Epithelial cell of proximal tubule (primary cell): Measurements from ENCODE around the gene FRS3. TPM values are rescaled to one million over a fixed set of nuclear protein-coding genes. Genes with fewer than 3 reads are reported as not detected.

ENCODE experiments used
- DNase-seq: peaks from one replicate; pipeline ENCODE4 v3.0.0-alpha.2; 2011; ENCODE audit warnings: low read depth
- H3K4me3 ChIP-seq: 2 replicates; pipeline ENCODE4 v1.5.1; 2011; ENCODE audit warnings: low read depth, mild to moderate bottlenecking, low read length
- total RNA-seq: library from RNA; depleted of rRNA; stranded (reverse); fragments of >200 nt; gene quantifications from 2 replicates; pipeline ENCODE4 v1.2.3, GENCODE V29; 2015
- TF ChIP-seq, protein P1 (sequence below): conservative IDR thresholded peaks from 2 replicates; pipeline ENCODE4 v1.5.1; 2012; ENCODE audit warnings: low read depth, mild to moderate bottlenecking, low read length

The FRS3 gene
- total RNA-seq, 1 donor from 2014 or later = 6.1 TPM

DNA sequence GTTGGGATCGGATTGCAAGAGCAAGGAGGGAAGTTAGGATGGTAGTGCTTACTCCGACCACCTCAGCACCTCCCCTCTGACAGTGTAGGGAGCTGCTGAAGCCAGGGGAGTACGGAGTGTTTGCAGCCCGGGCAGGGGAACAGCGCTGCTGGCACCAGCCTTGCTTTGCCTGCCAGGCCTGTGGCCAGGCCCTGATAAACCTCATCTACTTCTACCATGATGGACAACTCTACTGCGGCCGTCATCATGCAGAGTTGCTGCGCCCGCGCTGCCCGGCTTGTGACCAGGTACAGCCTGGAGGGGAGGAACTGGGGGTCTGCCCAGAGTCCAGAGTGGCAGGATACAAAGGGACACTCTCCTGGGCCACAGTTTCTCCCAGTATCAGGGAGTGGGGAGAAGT is 5.6 kb upstream of the FRS3 start:
- TF ChIP-seq, protein P1, sequence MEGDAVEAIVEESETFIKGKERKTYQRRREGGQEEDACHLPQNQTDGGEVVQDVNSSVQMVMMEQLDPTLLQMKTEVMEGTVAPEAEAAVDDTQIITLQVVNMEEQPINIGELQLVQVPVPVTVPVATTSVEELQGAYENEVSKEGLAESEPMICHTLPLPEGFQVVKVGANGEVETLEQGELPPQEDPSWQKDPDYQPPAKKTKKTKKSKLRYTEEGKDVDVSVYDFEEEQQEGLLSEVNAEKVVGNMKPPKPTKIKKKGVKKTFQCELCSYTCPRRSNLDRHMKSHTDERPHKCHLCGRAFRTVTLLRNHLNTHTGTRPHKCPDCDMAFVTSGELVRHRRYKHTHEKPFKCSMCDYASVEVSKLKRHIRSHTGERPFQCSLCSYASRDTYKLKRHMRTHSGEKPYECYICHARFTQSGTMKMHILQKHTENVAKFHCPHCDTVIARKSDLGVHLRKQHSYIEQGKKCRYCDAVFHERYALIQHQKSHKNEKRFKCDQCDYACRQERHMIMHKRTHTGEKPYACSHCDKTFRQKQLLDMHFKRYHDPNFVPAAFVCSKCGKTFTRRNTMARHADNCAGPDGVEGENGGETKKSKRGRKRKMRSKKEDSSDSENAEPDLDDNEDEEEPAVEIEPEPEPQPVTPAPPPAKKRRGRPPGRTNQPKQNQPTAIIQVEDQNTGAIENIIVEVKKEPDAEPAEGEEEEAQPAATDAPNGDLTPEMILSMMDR = no peak
- DNase-seq = no peak
- no peak overlapping the region for H3K4me3 ChIP-seq

DNA sequence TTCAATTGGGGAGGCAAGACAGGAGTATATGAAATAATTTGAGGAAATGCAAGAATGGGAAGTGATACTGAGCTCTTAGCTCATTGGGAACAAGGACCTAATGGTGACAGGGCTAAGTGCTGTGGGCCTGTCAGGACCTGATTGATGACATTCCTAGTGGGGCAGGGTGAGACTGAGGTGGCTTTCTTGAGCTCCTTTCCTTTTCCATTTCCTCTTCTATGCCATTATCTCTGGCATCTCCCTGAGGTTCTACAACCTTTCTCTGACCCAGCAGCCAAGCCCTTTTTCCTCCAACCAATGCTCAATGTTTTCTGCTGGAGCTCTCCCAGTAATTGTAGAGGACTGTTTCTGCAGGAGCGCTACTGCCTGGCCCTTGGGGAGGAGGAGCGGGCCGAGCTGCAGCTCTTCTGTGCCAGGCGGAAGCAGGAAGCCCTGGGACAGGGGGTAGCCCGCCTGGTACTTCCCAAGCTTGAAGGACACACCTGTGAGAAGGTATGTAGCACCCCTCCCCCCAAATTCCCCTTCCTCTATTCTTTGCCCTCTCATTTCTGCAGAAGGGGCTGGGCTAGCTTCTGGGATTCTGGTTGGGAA is 5.0 kb upstream of the FRS3 start:
- no peak for DNase-seq
- TF ChIP-seq, protein P1 = no peak
- no peak overlapping the region for H3K4me3 ChIP-seq

DNA sequence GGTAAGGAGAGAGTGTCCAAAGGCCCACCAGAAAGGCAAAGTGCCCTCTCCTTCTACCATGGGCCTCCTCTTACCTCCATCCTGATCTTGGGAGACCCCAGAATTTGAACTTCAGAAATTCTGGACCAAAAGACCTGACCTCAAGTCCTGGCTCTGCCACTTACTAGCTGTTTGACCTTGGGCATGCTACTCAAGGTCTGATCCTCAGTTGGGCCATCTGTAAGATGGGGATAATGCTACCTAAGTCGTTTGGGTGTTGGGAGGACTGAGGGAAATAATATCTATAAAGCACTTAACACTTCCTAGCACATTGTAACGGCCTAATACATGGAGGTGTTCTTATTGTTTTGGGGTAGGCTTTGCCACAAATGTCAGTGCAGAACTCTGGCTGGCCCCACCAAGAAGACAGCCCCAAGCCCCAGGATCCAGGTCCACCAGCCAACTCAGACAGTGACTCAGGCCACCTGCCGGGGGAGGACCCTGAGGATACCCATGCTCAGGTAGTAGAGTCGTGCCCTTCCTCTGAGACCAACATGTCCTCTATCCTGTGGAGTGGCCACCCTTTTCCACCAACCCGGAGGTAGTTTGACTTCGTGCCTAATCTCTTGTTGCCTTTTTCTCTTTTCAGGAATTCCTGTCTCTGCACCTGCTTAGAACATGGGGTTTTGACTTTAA is 3.5 kb upstream of the FRS3 start:
- TF ChIP-seq, protein P1 = no peak
- H3K4me3 ChIP-seq = no peak overlapping the region
- DNase-seq = no peak

DNA sequence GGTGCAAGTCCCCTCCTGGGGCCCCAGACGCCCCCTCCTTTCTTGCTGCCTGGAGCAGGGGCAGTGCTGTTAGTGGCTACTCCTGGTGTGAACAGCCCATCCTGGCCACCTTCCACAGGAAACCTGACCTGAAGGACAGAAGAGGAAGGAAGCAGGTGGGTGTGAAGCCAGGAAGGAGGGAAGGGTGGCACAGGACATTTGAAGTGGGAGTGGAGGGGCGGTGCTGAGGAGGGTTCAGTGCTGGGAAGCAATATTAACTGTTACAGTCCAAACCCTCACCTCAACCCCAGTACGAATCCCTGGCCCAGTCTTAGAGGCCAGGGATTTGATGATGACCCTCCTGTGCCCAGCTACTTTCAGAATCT is 1.6 kb upstream of the FRS3 start:
- TF ChIP-seq, protein P1 = no peak
- DNase-seq = no peak
- H3K4me3 ChIP-seq = peak overlapping the region; percentile 70

DNA sequence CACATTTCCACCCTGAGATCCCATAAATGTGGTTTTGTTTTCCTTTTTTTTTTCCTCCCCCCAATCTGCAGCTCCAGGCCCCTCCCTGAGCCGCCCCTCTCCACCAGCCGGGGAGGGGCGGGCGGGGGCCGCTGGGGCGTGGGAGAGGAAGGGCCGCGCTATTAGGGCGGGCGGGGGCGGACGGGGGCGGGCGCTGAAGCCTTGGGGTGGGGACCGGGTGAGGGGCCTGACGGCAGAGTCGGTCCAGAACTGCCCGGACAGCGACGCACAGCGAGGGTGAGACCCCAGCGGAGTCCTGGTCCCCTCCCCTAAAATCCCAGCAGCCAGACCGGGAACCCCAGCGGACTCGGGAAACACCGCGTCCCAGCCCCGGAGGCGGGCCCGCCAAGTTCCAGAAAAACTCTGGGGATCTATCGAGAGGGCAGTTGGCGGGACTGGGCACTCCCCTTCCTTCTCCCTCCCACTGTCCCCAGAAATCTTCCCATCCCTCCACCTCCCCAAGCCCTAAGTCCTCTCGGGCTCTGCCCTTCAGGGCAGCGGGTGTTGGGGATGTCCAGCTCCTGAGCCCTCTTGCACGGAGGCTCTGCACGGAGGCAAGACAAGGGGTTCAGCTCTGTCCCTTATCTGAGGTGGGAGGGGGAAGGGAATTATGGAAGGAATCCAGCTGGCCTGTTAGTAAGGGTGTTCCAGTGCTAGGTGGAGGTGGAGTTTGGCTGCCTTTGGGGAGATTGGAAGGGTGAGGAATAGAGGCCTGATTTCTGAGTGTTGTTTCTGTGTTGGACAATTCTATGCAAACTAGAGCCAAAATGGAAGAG is 1.1 kb upstream of the FRS3 start, which contains the start of gene PRICKLE4:
PRICKLE4 (plus strand) TSS at position 232 of the 815 bp plus-strand sequence. CDS start 2,692 bp downstream, outside the sequence.
- TF ChIP-seq, protein P1 = no peak
- H3K4me3 ChIP-seq = peak within 1 kb of the TSS; percentile 70
- DNase-seq = no peak

DNA sequence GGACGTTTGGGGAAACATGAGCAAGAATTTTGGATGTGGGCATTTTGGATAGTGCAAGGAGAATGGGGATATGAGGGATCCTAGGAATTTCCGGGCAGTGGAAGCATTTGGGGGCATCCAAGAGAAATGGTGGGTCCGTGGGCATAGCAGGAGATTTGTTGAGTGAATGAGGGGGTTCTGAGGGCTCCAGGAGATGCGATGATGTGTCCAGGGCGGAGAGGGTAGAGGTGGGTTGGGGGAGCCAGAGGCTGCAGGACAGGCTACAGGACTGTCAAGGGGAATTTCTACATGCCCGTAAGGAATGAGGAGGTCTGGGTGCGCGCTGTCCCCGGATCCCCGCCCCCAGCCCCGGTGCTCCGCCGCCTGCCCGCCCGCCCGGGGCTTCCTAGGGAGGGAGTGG is 364 bp downstream of the FRS3 start:
- TF ChIP-seq, protein P1 = no peak
- peak overlapping the region; percentile 70 for H3K4me3 ChIP-seq
- DNase-seq = no peak
